H54 (cell line): ENCODE data around the gene CADM4.
A peak's percentile ranks its signal among the peaks of the same experiment; 100 is the strongest.
"Not testable (repeated sequence)": the region's sequence is repeated elsewhere in the genome, so short reads cannot be mapped to it uniquely, and the experiment has no call there.

Experiments
- DNase-seq: peaks from one replicate; pipeline ENCODE4 v3.0.0; 2011; ENCODE audit warnings: low spot score, mixed read lengths; ENCODE audit not compliant: insufficient read length
- FAIRE-seq: peaks from 3 replicates; lab custom pipeline; 2011; peaks lifted over from hg19 to GRCh38; lab: Jason Lieb, UNC
- POLR2A ChIP-seq: IDR thresholded peaks from 2 replicates; pipeline ENCODE4 v1.6.1; 2011; ENCODE audit warnings: low read depth, mild to moderate bottlenecking, low read length

CADM4 gene

DNA sequence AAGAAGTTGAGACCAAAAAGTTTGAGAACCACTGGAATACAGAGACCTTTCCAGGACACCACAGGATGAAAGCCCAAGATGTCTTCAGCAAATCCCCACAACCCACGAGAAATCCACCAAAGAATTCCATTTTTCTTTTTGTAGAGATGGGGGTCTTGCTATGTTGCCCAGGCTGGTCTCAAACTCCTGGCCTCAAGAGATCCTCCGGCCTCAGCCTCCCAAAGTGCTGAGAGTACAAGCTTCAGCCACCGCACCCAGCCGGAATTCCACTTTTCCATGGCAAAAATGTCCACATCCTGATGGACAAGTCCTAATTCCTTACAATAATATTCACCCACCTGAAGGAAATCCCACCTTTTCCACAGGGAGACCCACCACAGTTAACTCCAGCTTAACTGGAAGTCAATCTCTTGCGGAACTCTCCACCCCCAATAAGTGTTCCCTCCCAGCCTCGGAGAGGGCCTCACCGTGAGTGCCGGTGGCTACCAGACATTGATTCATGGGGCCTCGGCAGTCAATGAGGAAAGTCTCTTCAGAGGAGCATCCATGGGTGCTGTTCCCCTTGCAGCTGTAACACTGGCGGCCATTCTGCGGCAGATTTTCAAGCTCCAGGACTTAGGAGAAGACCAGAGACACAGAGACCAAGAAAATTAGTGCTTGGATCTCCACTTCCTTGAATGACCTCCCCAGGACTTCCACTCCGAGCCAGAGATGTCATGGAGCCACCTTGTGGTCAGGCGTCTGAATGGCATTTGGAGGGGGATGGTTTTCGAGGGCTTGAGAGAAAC is 12.3 kb upstream of the CADM4 start:
- FAIRE-seq (no peak), DNase-seq (no peak)
- TF ChIP-seq POLR2A = no peak

DNA sequence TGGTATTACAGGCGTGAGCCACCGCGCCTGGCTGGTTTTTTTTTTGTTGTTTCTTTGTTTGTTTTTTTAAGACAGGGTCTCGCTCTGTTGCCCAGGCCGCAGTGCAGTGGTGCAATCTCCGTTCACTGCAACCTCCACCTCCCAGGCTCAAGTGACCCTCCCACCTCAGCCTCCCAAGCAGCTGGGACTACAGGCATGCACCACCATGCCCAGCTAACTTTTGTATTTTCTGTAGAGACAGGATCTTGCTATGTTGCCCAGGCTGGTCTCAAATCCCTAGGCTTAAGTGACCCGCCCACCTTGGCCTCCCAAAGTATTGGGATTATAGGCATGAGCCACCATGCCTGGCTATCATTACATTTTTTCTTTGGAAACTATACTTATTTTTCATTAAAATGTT is 10.6 kb upstream of the CADM4 start:
- not testable (repeated sequence) for FAIRE-seq, DNase-seq

DNA sequence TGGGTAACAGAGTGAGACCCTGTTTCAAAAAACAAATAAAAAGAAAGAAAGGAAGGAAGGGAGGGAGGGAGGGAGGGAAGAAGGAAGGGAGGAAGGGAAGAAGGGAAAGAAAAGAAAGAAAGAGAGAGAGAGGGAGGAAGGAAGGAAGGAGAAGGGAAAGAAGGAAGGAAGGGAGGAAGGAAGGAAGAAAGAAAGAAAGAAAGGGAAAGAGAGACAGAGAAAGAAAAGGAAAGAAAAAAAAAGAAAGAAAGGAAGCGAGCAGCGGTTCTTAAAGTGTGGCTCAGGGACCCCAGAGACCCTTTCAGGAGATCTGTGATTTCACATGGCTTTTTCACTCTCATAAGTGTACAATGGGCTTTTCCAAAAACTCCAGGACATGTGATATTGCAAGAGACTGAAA is 9.9 kb upstream of the CADM4 start:
- TF ChIP-seq POLR2A = no peak
- no peak for DNase-seq
- FAIRE-seq = no peak

DNA sequence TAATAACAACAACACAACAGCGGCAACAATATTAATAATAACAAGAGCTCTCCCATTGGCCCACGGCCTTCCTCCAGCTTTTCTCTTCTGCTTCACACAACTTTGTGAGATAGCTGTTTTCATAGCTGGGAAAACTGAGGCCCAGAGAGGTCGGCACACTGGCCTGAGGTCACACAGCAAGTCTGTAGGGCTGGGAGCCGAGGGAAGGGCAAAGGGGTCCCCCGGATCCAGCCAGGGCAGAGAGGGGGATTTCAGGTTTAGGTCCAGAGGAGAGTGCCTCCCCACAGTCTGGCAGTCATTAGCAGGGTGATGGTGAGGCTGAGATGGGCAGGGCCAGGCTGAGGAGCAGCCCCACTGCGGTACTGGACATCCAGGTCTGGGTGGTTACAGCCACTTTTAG is 9.0 kb upstream of the CADM4 start:
- DNase-seq (no peak), FAIRE-seq (no peak)
- no peak for TF ChIP-seq POLR2A

DNA sequence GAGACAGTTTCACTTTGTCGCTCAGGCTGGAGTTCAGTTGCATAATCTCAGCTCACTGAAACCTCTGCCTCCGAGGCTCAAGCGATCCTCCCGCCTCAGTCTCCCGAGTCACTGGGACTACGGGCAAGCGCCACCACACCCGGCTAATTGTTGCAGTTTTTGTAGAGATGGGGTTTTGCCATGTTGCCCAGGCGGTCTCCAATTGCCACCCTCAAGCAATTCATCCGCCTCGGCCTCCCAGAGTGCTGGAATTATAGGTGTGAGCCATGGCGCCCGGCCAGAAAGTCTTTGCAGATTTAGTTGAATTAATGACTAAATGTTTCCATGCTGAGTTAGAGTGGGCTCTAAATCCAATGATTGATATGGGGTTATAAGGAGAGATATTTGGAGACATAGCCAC is 4.5 kb upstream of the CADM4 start:
- TF ChIP-seq POLR2A = no peak
- no peak for FAIRE-seq

DNA sequence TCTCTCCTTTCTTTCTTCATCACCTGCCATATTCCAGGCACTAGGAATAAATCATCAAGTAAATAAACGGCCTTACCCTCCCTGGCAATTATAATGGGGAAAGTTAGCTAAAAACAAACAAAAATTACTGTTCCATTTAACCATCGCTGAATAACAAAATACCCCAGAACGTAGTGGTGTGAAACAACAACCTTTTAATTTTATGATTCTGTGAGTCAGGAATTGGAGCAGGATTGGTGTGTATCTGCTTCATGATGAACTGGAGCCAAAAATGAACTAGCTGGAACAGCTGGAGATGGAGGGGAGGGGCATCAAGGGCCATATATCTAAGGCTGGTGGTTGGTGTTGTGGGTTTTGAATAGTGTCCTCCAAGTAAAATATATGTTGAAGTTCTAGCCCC is 3.7 kb upstream of the CADM4 start:
- DNase-seq (no peak), FAIRE-seq (no peak)
- no peak for TF ChIP-seq POLR2A

More for the DNA sequence above, 4.5 kb upstream of the CADM4 start:
- no peak for DNase-seq

DNA sequence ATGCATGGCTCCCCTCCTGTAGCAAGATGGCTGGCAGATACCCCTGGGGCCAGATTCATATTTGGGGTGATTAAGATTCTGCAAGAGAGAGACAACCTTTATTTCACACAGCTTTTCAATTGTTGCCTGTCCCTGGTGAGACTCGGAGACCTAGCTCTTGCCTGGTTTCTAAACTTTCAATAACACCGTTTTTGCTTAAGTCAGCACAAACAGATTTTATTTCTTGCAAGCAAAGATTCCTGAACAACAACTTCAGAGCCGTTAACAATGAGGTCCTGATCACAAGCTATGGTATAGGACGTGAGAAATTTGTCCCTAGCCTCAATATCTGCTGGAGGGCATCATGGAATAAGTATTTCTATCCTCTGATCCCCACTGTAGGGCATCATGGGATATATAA is 2.9 kb upstream of the CADM4 start:
- no peak for TF ChIP-seq POLR2A
- DNase-seq (no peak), FAIRE-seq (no peak)

DNA sequence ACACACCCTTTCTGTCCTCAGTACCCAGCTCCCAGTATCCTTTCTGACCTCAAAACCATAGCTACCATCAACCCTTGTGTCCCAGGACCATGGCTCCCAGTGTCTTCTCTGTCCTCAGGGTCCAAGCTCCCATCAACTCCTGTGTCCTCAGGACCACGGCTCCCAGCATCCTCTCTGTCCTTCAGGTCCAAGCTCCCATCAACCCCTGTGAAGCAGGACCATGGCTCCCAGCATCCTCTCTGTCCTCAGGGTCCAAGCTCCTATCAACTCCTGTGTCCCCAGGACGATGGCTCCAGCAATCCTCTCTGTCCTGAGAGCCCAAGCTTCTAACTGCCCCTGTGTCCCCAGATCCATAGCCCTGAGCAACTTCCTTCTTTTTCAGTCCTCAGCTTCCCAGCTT is 1.7 kb upstream of the CADM4 start:
- no peak for TF ChIP-seq POLR2A
- FAIRE-seq (no peak), DNase-seq (no peak)

DNA sequence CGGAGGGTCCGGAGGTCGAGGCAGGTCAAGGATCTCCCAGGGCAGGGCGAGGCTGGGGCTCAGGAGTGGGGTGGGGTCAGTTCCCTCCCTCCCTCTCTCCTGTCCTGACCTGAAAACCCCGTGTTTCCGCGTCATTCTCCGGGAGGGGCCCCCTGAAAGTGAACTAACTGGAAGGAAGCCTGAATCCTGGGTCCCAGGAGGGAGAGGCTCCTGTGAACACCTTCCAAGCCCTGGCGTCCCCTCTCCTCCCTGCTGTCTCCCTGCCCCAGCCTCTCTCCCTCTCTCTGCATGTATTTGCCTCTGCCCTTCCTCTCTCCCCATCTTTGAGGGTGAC is 741 bp upstream of the CADM4 start:
- no peak for TF ChIP-seq POLR2A
- no peak for FAIRE-seq

DNA sequence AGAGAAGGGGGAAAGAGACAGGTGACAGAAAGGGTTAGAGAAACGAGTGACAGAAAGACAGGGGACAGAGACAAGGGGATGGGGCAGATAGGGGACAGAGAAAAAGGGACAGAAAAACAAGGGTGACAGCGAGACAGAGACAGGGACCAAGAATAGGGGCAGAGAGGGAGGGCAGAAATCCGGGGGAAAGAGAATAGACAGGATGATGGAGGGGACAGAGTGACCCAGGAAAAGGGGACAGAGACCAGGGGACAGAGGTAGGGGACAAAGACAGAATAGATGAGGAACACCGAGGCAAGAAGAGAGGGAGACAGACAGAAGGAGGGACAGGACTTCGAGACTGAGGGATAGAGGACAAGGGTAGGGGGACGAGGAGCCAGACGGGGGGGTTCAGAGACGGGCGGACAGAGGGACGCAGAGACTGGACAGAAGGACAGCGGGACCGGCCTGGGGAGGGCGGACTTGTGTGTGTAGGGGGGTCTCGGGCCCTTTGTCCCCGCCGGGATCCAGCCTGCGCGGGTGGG is 593 bp downstream of the CADM4 start:
- DNase-seq (no peak), FAIRE-seq (no peak)
- TF ChIP-seq POLR2A = no peak

More for the DNA sequence above, 741 bp upstream of the CADM4 start:
- DNase-seq = no peak

DNA sequence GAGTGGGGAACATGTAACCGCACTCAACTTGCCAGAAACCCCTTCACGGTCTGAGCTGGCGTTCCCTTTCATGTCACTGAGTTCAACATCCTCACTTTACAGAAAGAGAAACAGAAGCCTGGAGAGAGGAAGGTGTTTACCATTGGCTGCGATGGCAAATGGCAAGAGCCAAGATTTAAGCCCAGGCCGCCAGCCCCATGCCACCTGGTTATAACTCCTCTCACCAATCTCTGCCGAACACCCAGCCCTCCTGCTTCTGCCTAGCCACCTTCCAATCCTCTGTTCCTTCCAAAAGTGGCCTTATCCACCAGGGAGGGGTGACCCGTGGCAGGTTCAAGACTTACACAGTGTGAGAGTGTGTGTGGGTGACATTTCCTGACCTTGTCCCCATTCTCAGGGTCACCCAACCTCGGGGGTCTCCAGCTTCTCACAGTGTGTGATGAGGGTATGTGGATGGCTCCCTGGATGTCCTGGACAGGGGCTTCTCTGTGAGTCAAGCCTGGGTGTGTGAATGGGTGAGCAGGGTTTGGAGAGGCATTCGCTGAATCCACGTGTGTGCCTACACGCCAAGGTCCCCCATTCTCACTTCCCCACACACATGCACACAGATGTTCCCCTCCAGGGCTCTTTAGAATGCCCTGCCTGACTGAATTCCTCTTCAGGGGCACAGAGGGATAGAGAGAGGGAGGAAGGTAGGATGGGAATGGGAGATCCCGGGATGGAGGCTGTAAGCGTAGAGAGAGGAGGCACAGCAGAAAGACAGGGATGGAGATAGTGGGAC is 1.2 kb downstream of the CADM4 start:
- no peak for TF ChIP-seq POLR2A
- DNase-seq = no peak
- no peak for FAIRE-seq

DNA sequence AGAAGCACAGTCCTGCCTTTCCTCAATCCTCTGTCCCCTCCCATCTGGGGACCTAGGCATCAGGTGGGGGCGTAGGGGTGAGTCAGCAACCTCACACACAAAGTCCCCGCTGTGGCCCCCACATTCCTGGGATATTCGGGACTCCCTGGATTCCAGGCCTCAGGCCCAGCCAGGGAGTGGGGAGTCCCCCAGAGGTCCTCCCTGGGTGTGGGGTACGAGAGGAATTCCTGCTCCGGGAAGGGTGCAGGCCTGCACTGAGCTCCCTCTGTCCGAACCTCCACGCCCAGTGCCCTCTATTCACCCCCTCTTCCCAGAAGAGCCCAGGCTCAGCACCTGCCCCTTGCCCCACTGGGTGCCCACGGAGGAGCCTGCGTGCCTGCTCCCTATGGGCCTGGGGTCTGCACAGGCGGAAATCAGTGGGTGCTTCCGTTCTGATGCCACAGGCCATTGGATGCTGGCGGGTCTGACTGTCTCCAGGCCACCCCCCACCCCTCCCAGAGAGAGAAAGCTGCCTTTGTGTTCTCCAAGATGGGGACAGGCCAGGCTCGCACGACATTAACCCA is 3.4 kb downstream of the CADM4 start:
- no peak for TF ChIP-seq POLR2A
- DNase-seq (peak; percentile 78), FAIRE-seq (no peak)

DNA sequence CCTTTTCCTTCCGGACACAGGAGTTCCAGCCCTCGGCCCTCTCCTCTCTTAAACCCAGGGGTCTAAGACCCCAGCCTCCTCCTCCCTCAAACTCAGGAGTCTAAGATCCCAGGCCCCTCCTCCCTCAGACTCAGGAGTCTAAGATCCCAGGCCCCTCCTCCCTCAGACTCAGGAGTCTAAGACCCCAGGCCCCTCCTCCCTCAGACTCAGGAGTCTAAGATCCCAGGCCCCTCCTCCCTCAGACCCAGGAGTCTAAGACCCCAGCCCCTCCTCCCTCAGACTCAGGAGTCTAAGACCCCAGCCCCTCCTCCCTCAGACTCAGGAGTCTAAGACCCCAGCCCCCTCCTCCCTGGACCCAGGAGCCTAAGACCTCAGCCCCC is 4.1 kb downstream of the CADM4 start:
- FAIRE-seq, DNase-seq: not testable (repeated sequence)

DNA sequence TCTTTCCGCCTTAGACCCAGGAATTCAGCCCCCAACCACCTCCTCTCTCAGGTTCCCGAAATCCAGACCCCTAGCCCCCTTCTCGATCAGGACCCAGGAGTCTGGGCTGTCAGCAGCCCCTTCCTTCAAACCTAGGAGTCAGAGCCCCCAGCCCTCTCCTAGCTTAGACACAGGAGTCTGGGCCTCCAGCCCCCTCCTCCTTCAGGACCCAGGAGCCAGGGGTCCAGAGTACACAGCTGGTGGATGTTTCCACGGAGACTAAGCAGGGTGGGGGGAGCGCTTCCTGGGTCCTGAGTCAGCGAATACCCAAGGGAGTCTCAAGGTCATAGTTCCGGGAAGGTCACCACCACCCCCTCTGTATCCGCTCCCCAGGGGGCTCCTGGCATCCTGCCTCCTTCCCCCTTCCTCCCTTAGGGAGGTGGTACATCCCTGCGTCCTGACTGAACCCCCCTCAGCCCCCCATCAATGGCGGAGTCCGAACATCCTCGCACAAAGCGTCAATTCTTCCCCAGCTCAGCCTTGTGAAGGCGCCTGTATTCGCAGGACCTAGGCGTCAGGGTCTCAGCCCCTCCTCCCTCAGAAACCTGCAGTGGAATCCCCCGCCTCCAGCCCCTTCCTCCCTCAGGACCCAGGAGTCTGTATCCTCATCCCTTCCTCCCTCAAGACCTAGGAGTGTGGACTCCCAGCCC is 4.6 kb downstream of the CADM4 start:
- DNase-seq (no peak), FAIRE-seq (no peak)
- TF ChIP-seq POLR2A = no peak

DNA sequence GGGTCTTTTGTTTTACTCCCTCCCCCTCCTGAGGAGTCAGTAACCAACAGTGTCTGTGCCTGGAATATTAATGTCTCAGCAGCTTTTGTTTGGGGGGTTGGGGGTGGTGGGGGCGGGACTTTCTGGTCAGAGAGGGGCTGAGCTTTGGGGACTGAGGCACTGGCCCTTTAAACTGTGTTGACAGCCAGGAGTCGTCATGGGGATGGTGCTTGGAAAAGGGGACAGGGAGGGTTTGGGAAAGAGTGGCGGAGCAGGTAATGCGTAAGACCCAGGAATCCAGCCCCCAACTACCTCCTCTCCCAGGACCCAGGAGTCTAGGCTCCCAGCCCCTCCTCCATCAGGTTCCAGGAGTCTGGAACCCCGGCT is 5.2 kb downstream of the CADM4 start:
- FAIRE-seq = no peak
- DNase-seq = no peak
- TF ChIP-seq POLR2A = no peak
